A549 (cell line): ENCODE data around the gene PPP6R1.

Experiments
- CTCF ChIP-seq: fragments of >200 bp; sonication (Bioruptor Twin); formaldehyde crosslinking; IDR thresholded peaks from 3 replicates; pipeline ENCODE4 v1.5.1; 2016
- EP300 ChIP-seq, 2 experiments: fragments of >200 bp; sonication (Bioruptor Twin); formaldehyde crosslinking; IDR thresholded peaks; 2 replicates in 1 of 2; 3 replicates in 1 of 2; pipeline ENCODE4 v1.6.1; 2016 to 2017
- JUN ChIP-seq, 2 experiments: fragments of >200 bp; sonication (Bioruptor Twin); formaldehyde crosslinking; IDR thresholded peaks; 2 replicates in 1 of 2; 3 replicates in 1 of 2; pipeline ENCODE4 v1.6.1; 2016 to 2017
- MAX ChIP-seq: IDR thresholded peaks from 2 replicates; pipeline ENCODE4 v1.6.1; 2012
- RAD21 ChIP-seq, 2 experiments: fragments of >200 bp in 1 of 2; sonication (Bioruptor Twin) in 1 of 2; formaldehyde crosslinking in 1 of 2; IDR thresholded peaks in 1 of 2; conservative IDR thresholded peaks in 1 of 2; 2 replicates in 1 of 2; 3 replicates in 1 of 2; pipeline ENCODE4 v1.6.1; 2012 to 2018; ENCODE audit warnings: inconsistent platforms in 1 of 2
- REST ChIP-seq: fragments of 200-600 bp; sonication (generic); IDR thresholded peaks from 2 replicates; pipeline ENCODE4 v1.6.1; 2016; ENCODE audit warnings: antibody characterized with exemption, mild to moderate bottlenecking, moderate library complexity

- TF ChIP-seq CTCF (no peak), RAD21 (conservative IDR thresholded peaks at IDR 0.05 in 1 of 2, IDR thresholded peaks at IDR 0.05 in 1 of 2) (no peak), JUN (IDR thresholded peaks at IDR 0.05) (no peak), REST (no peak), EP300 (IDR thresholded peaks at IDR 0.05) (no peak), MAX (no peak)
These were observed 7.6 kb upstream of the PPP6R1 start for GRCh38 chr19:55266404-55266803.
